Trophoblast cell (in vitro differentiated cells and primary cell): Measurements from ENCODE around the gene PCSK6.
"Not testable (repeated sequence)": the region's sequence is repeated elsewhere in the genome, so short reads cannot be mapped to it uniquely, and the experiment has no call there.

Experiments used
- DNase-seq, 2 donors: peaks; one replicate each; pipeline ENCODE4 v3.0.0-alpha.2; 2016
- H2AFZ ChIP-seq: 2 replicates; pipeline ENCODE4 v1.6.1; 2013; ENCODE audit warnings: low read length, moderate library complexity, mild to moderate bottlenecking; ENCODE audit not compliant: insufficient read depth, poor library complexity
- H2AK5ac ChIP-seq: 2 replicates; pipeline ENCODE4 v1.6.1; 2013; ENCODE audit warnings: mild to moderate bottlenecking, low read length
- H2BK120ac ChIP-seq: 2 replicates; pipeline ENCODE4 v1.6.1; 2013; ENCODE audit warnings: low read length, mild to moderate bottlenecking, moderate library complexity; ENCODE audit not compliant: insufficient read depth, poor library complexity
- H2BK12ac ChIP-seq: 2 replicates; pipeline ENCODE4 v1.6.1; 2013; ENCODE audit warnings: mild to moderate bottlenecking, low read length, moderate library complexity
- H2BK5ac ChIP-seq: 2 replicates; pipeline ENCODE4 v1.6.1; 2013; ENCODE audit warnings: low read length, low read depth, moderate library complexity, mild to moderate bottlenecking; ENCODE audit not compliant: poor library complexity
- H3K14ac ChIP-seq: 2 replicates; pipeline ENCODE4 v1.6.1; 2013; ENCODE audit warnings: mild to moderate bottlenecking, low read length
- H3K18ac ChIP-seq: 2 replicates; pipeline ENCODE4 v1.6.1; 2013; ENCODE audit warnings: mild to moderate bottlenecking, low read length
- H3K23ac ChIP-seq: 2 replicates; pipeline ENCODE4 v1.6.1; 2013; ENCODE audit warnings: low read length
- H3K27ac ChIP-seq: 2 replicates; pipeline ENCODE4 v1.5.1; 2013; ENCODE audit warnings: low read depth, mild to moderate bottlenecking, inconsistent platforms, low read length, moderate library complexity
- H3K27me3 ChIP-seq: 2 replicates; pipeline ENCODE4 v1.6.1; 2013; ENCODE audit warnings: inconsistent platforms, mild to moderate bottlenecking, low read length, moderate library complexity; ENCODE audit not compliant: insufficient read depth
- H3K36me3 ChIP-seq, 2 experiments: 1 replicate in 1 of 2; 2 replicates in 1 of 2; pipeline ENCODE4 v1.6.1; 2013; ENCODE audit warnings: low read length in 2 of 2, mild to moderate bottlenecking in 2 of 2, moderate library complexity in 1 of 2; ENCODE audit not compliant: insufficient read depth in 2 of 2, control insufficient read depth in 1 of 2
- H3K4ac ChIP-seq: 2 replicates; pipeline ENCODE4 v1.6.1; 2013; ENCODE audit warnings: low read depth, mild to moderate bottlenecking, low read length, moderate library complexity
- H3K4me1 ChIP-seq, 2 experiments: 1 replicate in 1 of 2; 2 replicates in 1 of 2; pipeline ENCODE4 v1.6.1; 2013; ENCODE audit warnings: low read length in 2 of 2, mild to moderate bottlenecking in 2 of 2, moderate library complexity in 1 of 2; ENCODE audit not compliant: insufficient read depth in 2 of 2, control insufficient read depth in 1 of 2
- H3K4me2 ChIP-seq: 2 replicates; pipeline ENCODE4 v1.6.1; 2013; ENCODE audit warnings: inconsistent platforms, mild to moderate bottlenecking, low read length, moderate library complexity
- H3K4me3 ChIP-seq: 2 replicates; pipeline ENCODE4 v1.5.1; 2013; ENCODE audit warnings: mild to moderate bottlenecking, low read depth, low read length, inconsistent platforms
- H3K79me1 ChIP-seq: one replicate; pipeline ENCODE4 v1.6.1; 2013; ENCODE audit warnings: low read length
- H3K79me2 ChIP-seq: 2 replicates; pipeline ENCODE4 v1.6.1; 2013; ENCODE audit warnings: low read length, mild to moderate bottlenecking; ENCODE audit not compliant: control insufficient read depth, insufficient read depth, poor library complexity
- H3K9ac ChIP-seq: 2 replicates; pipeline ENCODE4 v1.6.1; 2013; ENCODE audit warnings: mild to moderate bottlenecking, low read length
- H3K9me3 ChIP-seq: 2 replicates; pipeline ENCODE4 v1.6.1; 2013; ENCODE audit warnings: low read depth, mild to moderate bottlenecking, control low read depth, inconsistent platforms, low read length; ENCODE audit not compliant: insufficient read depth
- H4K12ac ChIP-seq: 2 replicates; pipeline ENCODE4 v1.6.1; 2013; ENCODE audit warnings: low read depth, mild to moderate bottlenecking, low read length, moderate library complexity
- H4K8ac ChIP-seq: 2 replicates; pipeline ENCODE4 v1.6.1; 2013; ENCODE audit warnings: low read depth, mild to moderate bottlenecking, low read length, moderate library complexity
- H4K91ac ChIP-seq: one replicate; pipeline ENCODE4 v1.6.1; 2013; ENCODE audit warnings: low read depth, mild to moderate bottlenecking, low read length, moderate library complexity
- WGBS: extraction: QIAGEN DNeasy Blood & Tissue Kit; methylation state at CpG from one replicate; pipeline ENCODE4 v1.1.7; 2013; ENCODE audit warnings: missing lambda C conversion rate; ENCODE audit not compliant: insufficient read length, insufficient coverage; ENCODE audit errors: extremely low coverage; 5-methylcytosine and 5-hydroxymethylcytosine counted together

PCSK6 gene

DNA sequence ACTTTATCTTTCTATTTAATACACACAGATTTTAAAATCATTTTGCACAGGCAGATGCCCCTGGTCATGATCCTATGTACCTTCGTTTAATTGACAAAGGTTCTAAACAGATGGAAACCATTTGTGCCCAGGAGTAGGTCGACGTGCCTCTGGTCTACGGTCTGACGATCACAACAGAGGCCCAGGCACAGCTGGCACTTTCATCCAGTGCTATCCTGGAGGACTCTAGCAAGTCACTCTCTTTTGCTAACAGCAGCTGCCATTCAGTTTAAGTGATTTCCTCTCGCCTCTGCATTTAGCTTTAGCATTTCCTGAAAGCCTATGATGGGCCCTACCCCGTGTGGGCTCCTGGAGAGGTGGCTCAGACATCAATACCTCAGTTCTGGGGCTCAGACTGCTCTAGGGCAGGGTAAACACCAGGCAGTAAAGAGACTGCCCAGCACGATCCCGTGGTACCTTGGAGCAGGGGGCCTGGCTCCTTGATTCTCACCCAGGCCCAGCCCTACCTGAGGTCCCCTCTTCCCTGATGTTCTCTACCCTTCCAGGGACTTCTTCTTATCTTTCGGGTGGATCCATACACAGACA lies 111.2 kb downstream of the PCSK6 start:
- Histone ChIP-seq H3K18ac (no peak overlapping the region), H3K27me3 (no peaks in the 10 kb centered on the region), H3K14ac (no peak overlapping the region), H3K4me2 (no peak overlapping the region), H2BK120ac (no peak overlapping the region), H3K79me1 (no peaks in the 10 kb centered on the region), H3K9ac (no peak overlapping the region), H3K4me3 (no peak overlapping the region), H3K36me3 (no peaks in the 10 kb centered on the region), H2BK12ac (no peak overlapping the region), H3K23ac (no peak overlapping the region), H2AFZ (no peak overlapping the region), H3K27ac (no peak overlapping the region), H2BK5ac (no peak overlapping the region), H4K12ac (no peak overlapping the region), H4K91ac (no peak overlapping the region), H3K9me3 (no peaks in the 10 kb centered on the region), H2AK5ac (no peak overlapping the region), H3K4ac (no peak overlapping the region), H4K8ac (no peak overlapping the region), H3K79me2 (no peaks in the 10 kb centered on the region), H3K4me1 (no peaks in the 10 kb centered on the region)
- no CpG with 5 or more reads among the region's 10 CpGs for WGBS
- no peak for DNase-seq

DNA sequence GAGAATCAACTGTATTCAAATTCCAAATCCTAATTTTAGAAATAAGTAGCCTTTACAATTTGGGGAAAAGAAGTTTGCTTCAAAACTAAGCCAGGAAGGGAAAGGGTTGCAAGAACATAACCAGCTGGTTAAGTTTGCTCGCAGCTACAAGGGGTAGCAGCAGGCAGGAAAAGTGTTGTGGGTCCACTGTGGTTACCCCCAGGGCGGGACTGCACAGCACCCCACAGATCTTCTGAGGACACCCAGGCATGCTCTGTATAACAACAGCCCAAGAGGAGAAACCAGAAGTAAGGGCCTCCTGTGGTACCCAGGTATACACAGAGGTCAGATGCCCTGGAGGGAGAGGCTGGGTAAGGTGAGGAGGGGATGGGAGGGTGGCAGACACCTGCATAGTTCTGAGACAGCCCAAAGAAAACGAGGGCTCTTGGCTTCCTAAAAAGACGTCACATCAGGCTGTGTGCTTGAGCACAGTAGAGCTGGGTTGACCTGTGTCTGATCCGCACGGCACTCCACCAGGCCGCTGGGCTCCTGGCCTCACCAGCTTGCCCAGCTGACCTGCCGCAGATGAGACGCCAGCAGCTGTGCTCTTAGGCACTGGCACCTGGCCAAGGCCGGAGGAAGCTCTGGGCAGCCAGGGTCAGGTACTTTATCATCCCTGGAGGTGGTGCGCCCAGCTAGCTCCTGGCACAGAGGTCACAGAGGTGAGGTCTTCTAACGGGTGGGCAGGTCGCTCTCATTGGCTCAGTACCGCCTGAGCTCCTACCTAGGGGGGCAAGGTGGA lies 112.7 kb downstream of the PCSK6 start:
- Histone ChIP-seq H3K36me3 (no peaks in the 10 kb centered on the region), H3K4me2 (no peak overlapping the region), H3K14ac (no peak overlapping the region), H4K12ac (no peak overlapping the region), H3K9me3 (no peaks in the 10 kb centered on the region), H2AFZ (no peak overlapping the region), H3K4ac (no peak overlapping the region), H3K23ac (no peak overlapping the region), H4K8ac (no peak overlapping the region), H3K79me2 (no peaks in the 10 kb centered on the region), H3K27me3 (no peaks in the 10 kb centered on the region), H2BK5ac (no peak overlapping the region), H3K4me1 (no peaks in the 10 kb centered on the region), H2BK12ac (no peak overlapping the region), H2AK5ac (no peak overlapping the region), H3K9ac (no peak overlapping the region), H4K91ac (no peak overlapping the region), H3K79me1 (no peaks in the 10 kb centered on the region), H3K27ac (no peak overlapping the region), H3K18ac (no peak overlapping the region), H3K4me3 (no peak overlapping the region), H2BK120ac (no peak overlapping the region)
- DNase-seq, result no peak
- no CpG with 5 or more reads among the region's 14 CpGs for WGBS

GRCh38 chr15:101375006-101375405 lies 114.5 kb downstream of the PCSK6 start:
- not testable (repeated sequence) for H3K4me3 ChIP-seq, H3K4ac ChIP-seq, H2BK12ac ChIP-seq, H3K4me1 ChIP-seq, H2AFZ ChIP-seq, H3K36me3 ChIP-seq, H3K23ac ChIP-seq, H3K4me2 ChIP-seq, H3K79me2 ChIP-seq, H3K14ac ChIP-seq, H2BK5ac ChIP-seq, H2BK120ac ChIP-seq, H3K9ac ChIP-seq, H3K9me3 ChIP-seq, H4K91ac ChIP-seq, H4K12ac ChIP-seq, H4K8ac ChIP-seq, H3K18ac ChIP-seq, DNase-seq, H3K27me3 ChIP-seq, H3K27ac ChIP-seq, H3K79me1 ChIP-seq, H2AK5ac ChIP-seq
- WGBS, result no CpG with 5 or more reads among the region's 15 CpGs

GRCh38 chr15:101374326-101374725 lies 115.2 kb downstream of the PCSK6 start:
- H3K9me3 ChIP-seq, result no peaks in the 10 kb centered on the region
- no peak overlapping the region for H3K9ac ChIP-seq

More at GRCh38 chr15:101374326-101374725, 115.2 kb downstream of the PCSK6 start:
- Histone ChIP-seq H2BK5ac (no peak overlapping the region), H3K23ac (no peak overlapping the region), H3K14ac (no peak overlapping the region), H3K79me1 (no peaks in the 10 kb centered on the region), H3K18ac (no peak overlapping the region), H2BK12ac (no peak overlapping the region), H3K4me2 (no peak overlapping the region), H3K27me3 (no peaks in the 10 kb centered on the region), H4K91ac (no peak overlapping the region), H2AK5ac (no peak overlapping the region), H3K4me1 (no peaks in the 10 kb centered on the region), H3K4ac (no peak overlapping the region), H3K36me3 (no peaks in the 10 kb centered on the region), H2BK120ac (no peak overlapping the region), H3K4me3 (no peak overlapping the region), H2AFZ (no peak overlapping the region), H4K12ac (no peak overlapping the region), H4K8ac (no peak overlapping the region), H3K79me2 (no peaks in the 10 kb centered on the region), H3K27ac (no peak overlapping the region)
- DNase-seq, result no peak
- no CpG with 5 or more reads among the region's 6 CpGs for WGBS
